Spleen (tissue), 11 donors: ENCODE results near the gene DNMBP. TPM values are rescaled to one million over a fixed set of nuclear protein-coding genes. Genes with fewer than 3 reads are reported as not detected.
A peak's percentile ranks its signal among the peaks of the same experiment; 100 is the strongest.
"Not testable (repeated sequence)": the region's sequence is repeated elsewhere in the genome, so short reads cannot be mapped to it uniquely, and the experiment has no call there.

Experiments
- DNase-seq: peaks from one replicate; pipeline ENCODE4 v3.0.0-alpha.2; 2020
- H3K27ac ChIP-seq, 8 donors: fragments of 200-600 bp; sonication (generic) in 7 of 8; 1 replicate in 4 of 8; 2 replicates in 4 of 8; pipeline versions ENCODE4 v1.5.0 to v1.8.0; 2016 to 2021; ENCODE audit warnings: inconsistent platforms in 4 of 8, mild to moderate bottlenecking in 4 of 8, moderate library complexity in 1 of 8
- H3K27me3 ChIP-seq, 7 donors: fragments of 200-600 bp; sonication (generic) in 6 of 7; replicated peaks in 1 of 7; 1 replicate in 4 of 7; 2 replicates in 3 of 7; pipeline versions ENCODE4 v1.5.0 to v1.8.0; 2016 to 2021; ENCODE audit warnings: inconsistent platforms in 3 of 7, mild to moderate bottlenecking in 1 of 7
- H3K36me3 ChIP-seq, 6 donors: fragments of 200-600 bp; sonication (generic) in 5 of 6; 1 replicate in 4 of 6; 2 replicates in 2 of 6; pipeline versions ENCODE4 v1.5.0 to v1.8.0; 2016 to 2021; ENCODE audit warnings: inconsistent platforms in 2 of 6
- H3K4me1 ChIP-seq, 6 donors: fragments of 200-600 bp; sonication (generic) in 5 of 6; 1 replicate in 3 of 6; 2 replicates in 3 of 6; pipeline versions ENCODE4 v1.5.0 to v1.8.0; 2016 to 2021; ENCODE audit warnings: inconsistent platforms in 3 of 6
- H3K4me3 ChIP-seq, 8 donors: fragments of 200-600 bp; sonication (generic) in 7 of 8; 1 replicate in 4 of 8; 2 replicates in 4 of 8; pipeline versions ENCODE4 v1.5.0 to v1.8.0; 2016 to 2021; ENCODE audit warnings: inconsistent platforms in 4 of 8, mild to moderate bottlenecking in 4 of 8, moderate library complexity in 2 of 8
- H3K9me3 ChIP-seq, 8 donors: fragments of 200-600 bp; sonication (generic) in 7 of 8; 1 replicate in 4 of 8; 2 replicates in 4 of 8; pipeline versions ENCODE4 v1.5.0 to v1.8.0; 2016 to 2021; ENCODE audit warnings: inconsistent platforms in 4 of 8
- POLR2A ChIP-seq, 3 donors: fragments of 450-650 bp; IDR thresholded peaks; one replicate each; pipeline ENCODE4 v1.5.1; 2017; ENCODE audit warnings: antibody characterized with exemption in 3 of 3, mild to moderate bottlenecking in 1 of 3
- POLR2AphosphoS5 ChIP-seq, 3 donors: sonication (generic); formaldehyde crosslinking; IDR thresholded peaks; one replicate each; pipeline ENCODE4 v1.5.1; 2017; ENCODE audit warnings: antibody characterized with exemption in 3 of 3
- WGBS, 5 donors: extraction: QIAGEN DNeasy Blood & Tissue Kit in 3 of 5; methylation state at CpG; one replicate each; pipeline versions ENCODE4 v1.1.5 to v1.1.7; 2013 to 2018; 5-methylcytosine and 5-hydroxymethylcytosine counted together
- intact Hi-C: fragments of 100-400 bp; cut with DNase I; formaldehyde crosslinking; loops from one replicate; pipeline ENCODE4 v1.15.0; 2023; ENCODE audit warnings: low total_unique reads
- polyA plus RNA-seq, 3 donors: library from polyadenylated mRNA; stranded (reverse); fragments of 200-250 nt; gene quantifications; one replicate each; pipeline ENCODE4 v1.2.1, GENCODE V29; 2013
- total RNA-seq, 7 donors: library from RNA; depleted of rRNA in 3 of 7; stranded (reverse); fragments of >200 nt in 3 of 7; fragmentation: NEBNext Ultra II Directional in 4 of 7; extraction: Animal tissue kit (Norgen Biotek cat#: 25700) in 4 of 7; gene quantifications; one replicate each; pipeline versions ENCODE4 v1.1.0 to v1.2.1, GENCODE V29; 2016 to 2021
- TF ChIP-seq, protein P1 (sequence below), 11 experiments: fragments of 200-600 bp in 7 of 11; fragments of 450-650 bp in 4 of 11; sonication (generic) in 4 of 11; IDR thresholded peaks in 8 of 11; conservative IDR thresholded peaks in 3 of 11; 1 replicate in 7 of 11; 2 replicates in 4 of 11; pipeline versions ENCODE4 v1.4.0 to v1.8.0; 2016 to 2021; ENCODE audit warnings: antibody characterized with exemption in 11 of 11, inconsistent platforms in 4 of 11, mild to moderate bottlenecking in 1 of 11
- donor health status: healthy with polysubstance abuse.
- donor health status: DM: no; HTN: no; CAD: no; lungs with moderate emphysema.
- donor health status: DM: no; HTN: no; CAD: no.
- donor health status: Bipolar disorder and iron deficiency.
- donor health status: healthy.
- donor health status: DM: no; HTN: no; CAD: no.
- donor health status: DM: yes; HTN: yes; CAD: no.

DNMBP gene
- total and polyA plus RNA-seq, 10 donors: 4.6 to 19.5 (median 15.9) TPM

DNA sequence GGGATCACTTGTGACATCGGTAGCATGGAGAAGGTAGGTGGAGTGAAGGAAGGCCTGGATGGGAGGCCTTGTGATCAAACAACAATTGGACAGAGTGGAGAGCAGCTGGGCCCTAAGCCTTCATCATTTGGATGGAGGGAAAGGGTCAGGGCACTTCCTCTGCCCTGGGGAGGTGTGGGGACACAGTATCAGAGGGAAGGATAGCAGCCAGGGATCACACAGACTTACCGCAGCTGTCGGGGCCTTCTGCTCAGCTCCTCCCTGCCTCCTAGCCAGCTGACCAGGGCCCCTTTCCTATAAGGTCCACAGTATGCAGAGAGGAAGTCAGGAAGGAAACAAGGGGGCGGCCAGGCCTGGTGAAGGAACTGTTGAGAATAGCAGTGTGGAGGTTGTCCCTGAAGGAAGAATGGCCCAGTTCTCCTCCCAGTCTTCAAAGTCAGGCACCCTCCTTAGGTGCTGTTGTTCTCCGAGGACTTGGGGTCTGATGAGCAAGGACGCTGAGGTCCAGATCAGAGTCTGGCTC is 165.3 kb downstream of the DNMBP start:
- 50 to 66% (median 62%) methylated on average over 6 of the region's 6 CpGs for WGBS, 5 donors
- Histone ChIP-seq H3K4me3 (no peak overlapping the region), H3K36me3 (no peaks in the 10 kb centered on the region), H3K27ac (peak overlapping the region in 2 of 8 donors; percentile 13 to 42), H3K27me3 (peaks cover 0 to 7% (median 0%) of the 10 kb centered on the region in 7 donors), H3K4me1 (peaks cover 7 to 27% (median 13%) of the 10 kb centered on the region in 6 donors), H3K9me3 (no peaks in the 10 kb centered on the region)
- intact Hi-C loops: no loop called here
- TF ChIP-seq, protein P1, sequence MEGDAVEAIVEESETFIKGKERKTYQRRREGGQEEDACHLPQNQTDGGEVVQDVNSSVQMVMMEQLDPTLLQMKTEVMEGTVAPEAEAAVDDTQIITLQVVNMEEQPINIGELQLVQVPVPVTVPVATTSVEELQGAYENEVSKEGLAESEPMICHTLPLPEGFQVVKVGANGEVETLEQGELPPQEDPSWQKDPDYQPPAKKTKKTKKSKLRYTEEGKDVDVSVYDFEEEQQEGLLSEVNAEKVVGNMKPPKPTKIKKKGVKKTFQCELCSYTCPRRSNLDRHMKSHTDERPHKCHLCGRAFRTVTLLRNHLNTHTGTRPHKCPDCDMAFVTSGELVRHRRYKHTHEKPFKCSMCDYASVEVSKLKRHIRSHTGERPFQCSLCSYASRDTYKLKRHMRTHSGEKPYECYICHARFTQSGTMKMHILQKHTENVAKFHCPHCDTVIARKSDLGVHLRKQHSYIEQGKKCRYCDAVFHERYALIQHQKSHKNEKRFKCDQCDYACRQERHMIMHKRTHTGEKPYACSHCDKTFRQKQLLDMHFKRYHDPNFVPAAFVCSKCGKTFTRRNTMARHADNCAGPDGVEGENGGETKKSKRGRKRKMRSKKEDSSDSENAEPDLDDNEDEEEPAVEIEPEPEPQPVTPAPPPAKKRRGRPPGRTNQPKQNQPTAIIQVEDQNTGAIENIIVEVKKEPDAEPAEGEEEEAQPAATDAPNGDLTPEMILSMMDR (IDR thresholded peaks at IDR 0.05 in 8 of 11, conservative IDR thresholded peaks at IDR 0.05 in 3 of 11): no peak
- no peak for TF ChIP-seq POLR2A (IDR thresholded peaks at IDR 0.05)
- TF ChIP-seq POLR2AphosphoS5 (IDR thresholded peaks at IDR 0.05): no peak
- no peak for DNase-seq

GRCh38 chr10:99843310-99843709 is 166.4 kb downstream of the DNMBP start:
- Histone ChIP-seq H3K27ac (no peak overlapping the region), H3K4me1 (peaks cover 7 to 27% (median 13%) of the 10 kb centered on the region in 6 donors), H3K4me3 (no peak overlapping the region), H3K27me3 (peaks cover 0 to 7% (median 0%) of the 10 kb centered on the region in 7 donors), H3K36me3 (no peaks in the 10 kb centered on the region), H3K9me3 (no peaks in the 10 kb centered on the region)
- intact Hi-C loops: no loop called here
- DNase-seq: no peak
- TF ChIP-seq, protein P1 (IDR thresholded peaks at IDR 0.05 in 8 of 11, conservative IDR thresholded peaks at IDR 0.05 in 3 of 11): no peak
- no peak for TF ChIP-seq POLR2AphosphoS5 (IDR thresholded peaks at IDR 0.05)
- TF ChIP-seq POLR2A (IDR thresholded peaks at IDR 0.05): no peak
- WGBS, 5 donors: 89 to 94% (median 93%) methylated on average over 3 of the region's 3 CpGs

DNA sequence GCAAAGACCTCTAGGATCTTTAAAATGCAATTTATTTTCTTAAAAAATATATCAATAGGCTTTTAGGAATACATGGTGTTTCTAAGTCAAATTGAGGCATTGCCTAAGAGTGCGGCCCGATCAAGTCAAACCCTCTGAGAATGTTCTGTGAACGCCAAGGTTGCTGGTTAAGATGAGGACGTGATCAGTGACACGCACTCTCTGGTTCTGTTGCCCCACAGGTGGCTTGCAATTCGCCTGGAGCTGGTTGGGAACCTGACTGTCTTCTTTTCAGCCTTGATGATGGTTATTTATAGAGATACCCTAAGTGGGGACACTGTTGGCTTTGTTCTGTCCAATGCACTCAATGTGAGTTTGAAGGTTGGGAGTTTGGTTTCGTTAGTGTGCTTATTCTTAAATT is 168.0 kb downstream of the DNMBP start:
- peaks cover 0 to 7% (median 0%) of the 10 kb centered on the region in 7 donors for H3K27me3 ChIP-seq
- intact Hi-C loops: no loop called here
- no peak for DNase-seq
- no peaks in the 10 kb centered on the region for H3K9me3 ChIP-seq
- WGBS, 5 donors: 85 to 95% (median 90%) methylated on average over 7 of the region's 7 CpGs
- peaks cover 7 to 26% (median 12%) of the 10 kb centered on the region in 6 donors for H3K4me1 ChIP-seq
- H3K4me3 ChIP-seq: no peak overlapping the region
- no peak overlapping the region for H3K27ac ChIP-seq
- no peaks in the 10 kb centered on the region for H3K36me3 ChIP-seq
- no peak for TF ChIP-seq POLR2AphosphoS5 (IDR thresholded peaks at IDR 0.05)
- no peak for TF ChIP-seq POLR2A (IDR thresholded peaks at IDR 0.05)
- TF ChIP-seq, protein P1 (IDR thresholded peaks at IDR 0.05 in 8 of 11, conservative IDR thresholded peaks at IDR 0.05 in 3 of 11): no peak

- intact Hi-C loops, DNase-seq: not testable (repeated sequence)
- 63 to 70% (median 66%) methylated on average over 2 of the region's 2 CpGs for WGBS, 5 donors
These were observed 168.9 kb downstream of the DNMBP start for GRCh38 chr10:99840859-99841258.

More at GRCh38 chr10:99840859-99841258, 168.9 kb downstream of the DNMBP start:
- not testable (repeated sequence) for H3K4me3 ChIP-seq, H3K27ac ChIP-seq, H3K9me3 ChIP-seq, H3K27me3 ChIP-seq, H3K36me3 ChIP-seq
- H3K4me1 ChIP-seq: peaks cover 3 to 18% (median 5%) of the 10 kb centered on the region in 6 donors
